Pons (tissue), 1 donor: ENCODE results near the gene RBP5.
"Not testable (repeated sequence)": the region's sequence is repeated elsewhere in the genome, so short reads cannot be mapped to it uniquely, and the experiment has no call there.

Source experiments
- DNase-seq: peaks from one replicate; pipeline ENCODE4 v3.0.0-alpha.2; 2016; ENCODE audit warnings: low spot score

Gene RBP5

GRCh38 chr12:7122811-7123769, 5.6 kb downstream of the RBP5 start:
- DNase-seq = no peak

- no peak for DNase-seq
Measured at GRCh38 chr12:7121324-7121723, 7.4 kb downstream of the RBP5 start.

- DNase-seq = no peak
Measured at GRCh38 chr12:7120166-7120565, 8.5 kb downstream of the RBP5 start.

- no peak for DNase-seq
Measured at GRCh38 chr12:7118881-7119280, 9.8 kb downstream of the RBP5 start.

- DNase-seq = no peak
Measured at GRCh38 chr12:7117670-7118069, 11.0 kb downstream of the RBP5 start.

GRCh38 chr12:7116916-7117315, 11.8 kb downstream of the RBP5 start:
- DNase-seq = no peak

- DNase-seq = no peak
Measured at GRCh38 chr12:7116196-7116595, 12.5 kb downstream of the RBP5 start.

GRCh38 chr12:7114851-7115250, 13.8 kb downstream of the RBP5 start:
- DNase-seq = no peak

- DNase-seq = no peak
Measured at GRCh38 chr12:7114008-7114407, 14.7 kb downstream of the RBP5 start.

- no peak for DNase-seq
Measured at GRCh38 chr12:7113389-7113871, 15.3 kb downstream of the RBP5 start.

GRCh38 chr12:7112041-7112440, 16.6 kb downstream of the RBP5 start:
- no peak for DNase-seq

- no peak for DNase-seq
Measured at GRCh38 chr12:7110661-7111060, 18.0 kb downstream of the RBP5 start.

- DNase-seq = no peak
Measured at GRCh38 chr12:7109572-7109920, 19.1 kb downstream of the RBP5 start.

GRCh38 chr12:7108796-7109571, 19.7 kb downstream of the RBP5 start, which contains the start of gene C1RL:
Gene C1RL (minus strand): TSS chr12:7109214. CDS start chr12:7109180, 34 bp downstream.
- peak; percentile 61 for DNase-seq

GRCh38 chr12:7108003-7108795, 20.5 kb downstream of the RBP5 start:
- DNase-seq = no peak

GRCh38 chr12:7107636-7108002, 21.1 kb downstream of the RBP5 start:
- no peak for DNase-seq

- DNase-seq = not testable (repeated sequence)
Measured at GRCh38 chr12:7107181-7107580, 21.5 kb downstream of the RBP5 start.

GRCh38 chr12:7106082-7106481, 22.6 kb downstream of the RBP5 start:
- no peak for DNase-seq

- DNase-seq = no peak
Measured at GRCh38 chr12:7103837-7104584, 24.7 kb downstream of the RBP5 start.

GRCh38 chr12:7102582-7102981, 26.1 kb downstream of the RBP5 start:
- no peak for DNase-seq

GRCh38 chr12:7101694-7102131, 27.0 kb downstream of the RBP5 start:
- DNase-seq = no peak
